GM12878 (cell line): Measurements from ENCODE around the gene WBP2NL. TPM values are rescaled to one million over a fixed set of nuclear protein-coding genes. Genes with fewer than 3 reads are reported as not detected.

Experiments
- ATAC-seq: fragments of 200-7000 bp; cut with Tn5 transposase; 3 replicates; pipeline ENCODE4 v1.9.1; 2020; ENCODE audit warnings: mild to moderate bottlenecking, moderate library complexity
- BruUV-seq: library from RNA; stranded (reverse); fragments of 400-500 nt; replicated peaks from 2 replicates; lab custom pipeline; 2021; lab: Mats Ljungman, UMichigan
- CTCF ChIA-PET: fragments of 300-600 bp; sonication (Branson Sonifier 250); formaldehyde crosslinking; extraction: SDS; loops from one replicate; lab custom pipeline; 2021; ENCODE audit warnings: inconsistent platforms; lab: Yijun Ruan, JAX
- POLR2A ChIA-PET: fragments of 350-600 bp; formaldehyde crosslinking; extraction: SDS; loops from one replicate; lab custom pipeline; 2021; ENCODE audit warnings: inconsistent platforms; lab: Charles Lee
- RAD21 ChIA-PET: fragments of 300-600 bp; sonication (Branson Sonifier 250); formaldehyde crosslinking; loops from one replicate; lab custom pipeline; 2023; ENCODE audit warnings: antibody characterized with exemption; ENCODE audit not compliant: unreplicated experiment; lab: Charles Lee
- SMC1A ChIA-PET: fragments of 300-600 bp; sonication (Branson Sonifier 250); formaldehyde crosslinking; loops from one replicate; lab custom pipeline; 2023; ENCODE audit not compliant: unreplicated experiment, uncharacterized antibody; lab: Charles Lee
- DNase-seq: peaks from one replicate; pipeline ENCODE4 v3.0.0-alpha.2; 2011; ENCODE audit warnings: low read depth, low spot score
- FAIRE-seq: peaks from 3 replicates; lab custom pipeline; 2011; peaks lifted over from hg19 to GRCh38; lab: Jason Lieb, UNC
- H2AFZ ChIP-seq: 2 replicates; pipeline ENCODE4 v1.6.0; 2011; ENCODE audit warnings: low read depth, low read length, control low read depth; ENCODE audit not compliant: control insufficient read depth
- H3K27ac ChIP-seq: 2 replicates; pipeline ENCODE4 v1.5.1; 2011; ENCODE audit warnings: control low read depth; ENCODE audit not compliant: control insufficient read depth, insufficient read depth
- H3K27me3 ChIP-seq, 2 experiments: replicated peaks in 1 of 2; 2 replicates each; pipeline versions ENCODE4 v1.6.0 to v1.6.1; 2011; ENCODE audit warnings: low read length in 1 of 2; ENCODE audit not compliant: control insufficient read depth in 2 of 2, insufficient read depth in 2 of 2
- H3K36me3 ChIP-seq, 2 experiments: 2 replicates each; pipeline ENCODE4 v1.5.1; 2011; ENCODE audit warnings: low read length in 1 of 2; ENCODE audit not compliant: control insufficient read depth in 2 of 2, insufficient read depth in 2 of 2
- H3K4me1 ChIP-seq: 2 replicates; pipeline ENCODE4 v1.6.1; 2011; ENCODE audit warnings: mild to moderate bottlenecking, low read length, moderate library complexity, mixed read lengths; ENCODE audit not compliant: control insufficient read depth, insufficient read depth
- H3K4me2 ChIP-seq: 2 replicates; pipeline ENCODE4 v1.6.0; 2011; ENCODE audit warnings: control low read depth; ENCODE audit not compliant: control insufficient read depth, insufficient read depth
- H3K4me3 ChIP-seq: fragments of 200-600 bp; sonication (generic); 2 replicates; pipeline ENCODE4 v1.5.1; 2016
- H3K79me2 ChIP-seq: 2 replicates; pipeline ENCODE4 v1.6.0; 2011; ENCODE audit warnings: low read length; ENCODE audit not compliant: control insufficient read depth, insufficient read depth
- H3K9ac ChIP-seq: 2 replicates; pipeline ENCODE4 v1.8.0; 2011; ENCODE audit warnings: low read length, control low read depth, mixed read lengths; ENCODE audit not compliant: control insufficient read depth, insufficient read depth
- H3K9me3 ChIP-seq: replicated peaks from 3 replicates; pipeline ENCODE4 v1.5.1; 2011; ENCODE audit warnings: mild to moderate bottlenecking, low read length; ENCODE audit not compliant: control insufficient read depth, insufficient read depth
- H4K20me1 ChIP-seq: 2 replicates; pipeline ENCODE4 v1.6.0; 2011; ENCODE audit not compliant: control insufficient read depth, insufficient read depth
- WRNIP1 ChIP-seq: IDR thresholded peaks from 2 replicates; pipeline ENCODE4 v1.6.1; 2011; ENCODE audit warnings: low read depth, low read length, improper control_type of control experiment, borderline replicate concordance
- WGBS: methylation state at CpG from one replicate; pipeline ENCODE4 v1.1.6; 2016; ENCODE audit warnings: low lambda C conversion rate; ENCODE audit not compliant: insufficient replicate concordance, insufficient coverage; ENCODE audit errors: missing lambda C conversion rate; 5-methylcytosine and 5-hydroxymethylcytosine counted together
- in situ Hi-C: fragments of 300-500 bp; cut with MboI; formaldehyde crosslinking; loops from 9 replicates; pipeline ENCODE4 v1.14.3; 2018; ENCODE audit warnings: mixed read lengths
- intact Hi-C: fragments of 100-400 bp; cut with micrococcal nuclease; formaldehyde crosslinking; loops from one replicate; pipeline ENCODE4 v1.14.2; 2022; ENCODE audit not compliant: unreplicated experiment
- polyA plus RNA-seq, 11 experiments: library from polyadenylated mRNA; depleted of rRNA in 4 of 11; unstranded in 6 of 11; stranded (reverse) in 5 of 11; fragments of >200 nt; fragmentation: Nextera tagmentation in 4 of 11; fragmentation: Illumina TruSeq in 1 of 11; extraction: Ambion mirVana in 4 of 11; extraction: Trizol in 1 of 11; gene quantifications; 1 replicate in 1 of 11; 2 replicates in 10 of 11; pipeline versions ENCODE4 v1.2.1 to v1.2.3, GENCODE V29; 2011 to 2016; ENCODE audit warnings: inconsistent platforms in 2 of 11, missing spikeins in 2 of 11, low read depth in 1 of 11
- total RNA-seq, 4 experiments: library from RNA; depleted of rRNA in 3 of 4; stranded (reverse); fragments of >200 nt in 3 of 4; fragmentation: Illumina TruSeq in 1 of 4; extraction: Trizol in 1 of 4; gene quantifications; 2 replicates each; pipeline versions ENCODE4 v1.2.1 to v1.2.3, GENCODE V29; 2013 to 2021
- TF ChIP-seq, protein P1 (sequence below): fragments of 450-650 bp; IDR thresholded peaks from 2 replicates; pipeline ENCODE4 v1.6.1; 2017; ENCODE audit warnings: mild to moderate bottlenecking, low read depth, inconsistent platforms; ENCODE audit not compliant: poor library complexity, severe bottlenecking
- TF ChIP-seq, protein P2 (sequence below): fragments of 450-650 bp; IDR thresholded peaks from 2 replicates; pipeline ENCODE4 v1.6.1; 2016; ENCODE audit warnings: mild to moderate bottlenecking

Gene WBP2NL
- total and polyA plus RNA-seq, 10 of the 15 experiments (the other 5 are each of a cell fraction or from before 2014, with no cell fraction given), result 0.46 to 1.9 (median 1.3) TPM

DNA sequence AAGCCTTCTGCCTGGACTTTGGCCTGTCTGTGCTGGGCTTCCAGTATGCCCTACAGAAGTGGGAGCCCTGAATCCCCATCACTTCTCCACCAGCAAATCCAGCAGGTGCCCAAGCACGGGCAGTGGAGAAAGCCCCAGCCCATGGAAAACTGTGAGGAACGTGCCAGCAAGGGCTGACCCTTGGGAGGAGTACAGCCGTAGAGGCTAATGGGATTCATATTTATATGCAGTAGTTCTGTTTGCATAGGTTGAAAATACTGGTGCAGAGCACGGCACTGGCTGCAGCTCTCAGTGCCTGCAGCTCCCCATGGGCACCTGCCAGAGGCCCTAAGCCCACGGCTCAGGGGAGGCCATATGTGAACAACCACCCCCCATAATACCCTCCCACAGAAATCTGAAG, 61.9 kb downstream of the WBP2NL start:
- TF ChIP-seq, protein P1, sequence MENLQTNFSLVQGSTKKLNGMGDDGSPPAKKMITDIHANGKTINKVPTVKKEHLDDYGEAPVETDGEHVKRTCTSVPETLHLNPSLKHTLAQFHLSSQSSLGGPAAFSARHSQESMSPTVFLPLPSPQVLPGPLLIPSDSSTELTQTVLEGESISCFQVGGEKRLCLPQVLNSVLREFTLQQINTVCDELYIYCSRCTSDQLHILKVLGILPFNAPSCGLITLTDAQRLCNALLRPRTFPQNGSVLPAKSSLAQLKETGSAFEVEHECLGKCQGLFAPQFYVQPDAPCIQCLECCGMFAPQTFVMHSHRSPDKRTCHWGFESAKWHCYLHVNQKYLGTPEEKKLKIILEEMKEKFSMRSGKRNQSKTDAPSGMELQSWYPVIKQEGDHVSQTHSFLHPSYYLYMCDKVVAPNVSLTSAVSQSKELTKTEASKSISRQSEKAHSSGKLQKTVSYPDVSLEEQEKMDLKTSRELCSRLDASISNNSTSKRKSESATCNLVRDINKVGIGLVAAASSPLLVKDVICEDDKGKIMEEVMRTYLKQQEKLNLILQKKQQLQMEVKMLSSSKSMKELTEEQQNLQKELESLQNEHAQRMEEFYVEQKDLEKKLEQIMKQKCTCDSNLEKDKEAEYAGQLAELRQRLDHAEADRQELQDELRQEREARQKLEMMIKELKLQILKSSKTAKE, result no peak
- TF ChIP-seq WRNIP1, result no peak
- TF ChIP-seq, protein P2, sequence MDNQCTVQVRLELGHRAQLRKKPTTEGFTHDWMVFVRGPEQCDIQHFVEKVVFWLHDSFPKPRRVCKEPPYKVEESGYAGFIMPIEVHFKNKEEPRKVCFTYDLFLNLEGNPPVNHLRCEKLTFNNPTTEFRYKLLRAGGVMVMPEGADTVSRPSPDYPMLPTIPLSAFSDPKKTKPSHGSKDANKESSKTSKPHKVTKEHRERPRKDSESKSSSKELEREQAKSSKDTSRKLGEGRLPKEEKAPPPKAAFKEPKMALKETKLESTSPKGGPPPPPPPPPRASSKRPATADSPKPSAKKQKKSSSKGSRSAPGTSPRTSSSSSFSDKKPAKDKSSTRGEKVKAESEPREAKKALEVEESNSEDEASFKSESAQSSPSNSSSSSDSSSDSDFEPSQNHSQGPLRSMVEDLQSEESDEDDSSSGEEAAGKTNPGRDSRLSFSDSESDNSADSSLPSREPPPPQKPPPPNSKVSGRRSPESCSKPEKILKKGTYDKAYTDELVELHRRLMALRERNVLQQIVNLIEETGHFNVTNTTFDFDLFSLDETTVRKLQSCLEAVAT, result no peak
- no peak for ATAC-seq
- SMC1A ChIA-PET, result interaction anchor here (0.8 kb wide), 1 partner anchor 31 kb away, joined by 3 read pairs; no protein-coding TSS in a partner anchor
- CTCF ChIA-PET, result no interaction called here
- RAD21 ChIA-PET, result no interaction called here
- BruUV-seq, result no TSS peak
- H3K9ac ChIP-seq, result no peak overlapping the region
- POLR2A ChIA-PET, result interaction anchor here (0.6 kb wide), 1 partner anchor 189 kb away, joined by 3 read pairs; no protein-coding TSS in a partner anchor
- no peak for FAIRE-seq
- no peaks in the 10 kb centered on the region for H3K79me2 ChIP-seq
- no peak overlapping the region for H3K4me3 ChIP-seq
- 98% methylated on average over 5 of the region's 5 CpGs for WGBS
- H3K27ac ChIP-seq, result no peak overlapping the region
- no peaks in the 10 kb centered on the region for H3K27me3 ChIP-seq
- peaks cover 7 to 21% of the 10 kb centered on the region in 2 experiments for H3K36me3 ChIP-seq
- H3K4me1 ChIP-seq, result no peaks in the 10 kb centered on the region
- no peak overlapping the region for H2AFZ ChIP-seq
- intact Hi-C loops, result no loop called here
- peaks cover 11% of the 10 kb centered on the region; the same call in 2 of the 3 replicates for H3K9me3 ChIP-seq
- in situ Hi-C loops, result no loop called here
- no peaks in the 10 kb centered on the region for H4K20me1 ChIP-seq
- H3K4me2 ChIP-seq, result no peak overlapping the region
- DNase-seq, result no peak
